DND-41 (cell line): ENCODE results near the gene ACOX3.

Experiments
- ATAC-seq: fragments of 200-7000 bp; cut with Tn5 transposase; 3 replicates; pipeline ENCODE4 v1.9.1; 2021; ENCODE audit warnings: low read depth; ENCODE audit not compliant: insufficient read depth
- DNase-seq: peaks from one replicate; pipeline ENCODE4 v3.0.0-alpha.2; 2020
- H2AFZ ChIP-seq: 2 replicates; pipeline ENCODE4 v1.6.0; 2012; ENCODE audit warnings: low read depth, low read length
- H3K27ac ChIP-seq: 2 replicates; pipeline ENCODE4 v1.5.1; 2012; ENCODE audit warnings: low read length, inconsistent platforms
- H3K27me3 ChIP-seq: fragments of 200-600 bp; sonication (generic); 2 replicates; pipeline ENCODE4 v1.6.0; 2012; ENCODE audit warnings: low read length, mild to moderate bottlenecking, inconsistent platforms; ENCODE audit not compliant: insufficient read depth, poor library complexity
- H3K36me3 ChIP-seq: 2 replicates; pipeline ENCODE4 v1.5.1; 2012; ENCODE audit warnings: low read length, inconsistent platforms; ENCODE audit not compliant: insufficient read depth
- H3K4me1 ChIP-seq: 2 replicates; pipeline ENCODE4 v1.5.1; 2012; ENCODE audit warnings: mild to moderate bottlenecking, low read length; ENCODE audit not compliant: insufficient read depth
- H3K4me2 ChIP-seq: 2 replicates; pipeline ENCODE4 v1.6.0; 2012; ENCODE audit warnings: mild to moderate bottlenecking, moderate library complexity, low read length, inconsistent platforms; ENCODE audit not compliant: insufficient read depth
- H3K4me3 ChIP-seq, 2 experiments: fragments of 200-600 bp in 1 of 2; shearing (Covaris generic) in 1 of 2; 2 replicates each; pipeline ENCODE4 v1.5.1; 2012 to 2016; ENCODE audit warnings: inconsistent platforms in 2 of 2, low read length in 2 of 2, mild to moderate bottlenecking in 2 of 2, low read depth in 1 of 2, moderate library complexity in 1 of 2
- H3K79me2 ChIP-seq: 2 replicates; pipeline ENCODE4 v1.6.0; 2012; ENCODE audit warnings: low read length, inconsistent platforms; ENCODE audit not compliant: insufficient read depth
- H3K9ac ChIP-seq: 2 replicates; pipeline ENCODE4 v1.6.0; 2012; ENCODE audit warnings: low read depth, mild to moderate bottlenecking, inconsistent platforms, low read length, moderate library complexity
- H3K9me3 ChIP-seq: 2 replicates; pipeline ENCODE4 v1.5.1; 2012; ENCODE audit warnings: low read length, moderate library complexity, mild to moderate bottlenecking, inconsistent platforms; ENCODE audit not compliant: insufficient read depth, severe bottlenecking
- H4K20me1 ChIP-seq: 2 replicates; pipeline ENCODE4 v1.6.0; 2012; ENCODE audit warnings: low read length; ENCODE audit not compliant: insufficient read depth
- EZH2 ChIP-seq: IDR thresholded peaks from 3 replicates; pipeline ENCODE4 v1.6.1; 2012; ENCODE audit warnings: borderline replicate concordance, low read depth, mild to moderate bottlenecking, moderate library complexity, low read length, inconsistent platforms; ENCODE audit not compliant: severe bottlenecking
- TF ChIP-seq, protein P1 (sequence below): IDR thresholded peaks from 2 replicates; pipeline ENCODE4 v1.5.1; 2012; ENCODE audit warnings: borderline replicate concordance, low read length, moderate library complexity, mild to moderate bottlenecking; ENCODE audit not compliant: poor library complexity, severe bottlenecking; ENCODE audit errors: extremely low read depth

The ACOX3 gene

DNA sequence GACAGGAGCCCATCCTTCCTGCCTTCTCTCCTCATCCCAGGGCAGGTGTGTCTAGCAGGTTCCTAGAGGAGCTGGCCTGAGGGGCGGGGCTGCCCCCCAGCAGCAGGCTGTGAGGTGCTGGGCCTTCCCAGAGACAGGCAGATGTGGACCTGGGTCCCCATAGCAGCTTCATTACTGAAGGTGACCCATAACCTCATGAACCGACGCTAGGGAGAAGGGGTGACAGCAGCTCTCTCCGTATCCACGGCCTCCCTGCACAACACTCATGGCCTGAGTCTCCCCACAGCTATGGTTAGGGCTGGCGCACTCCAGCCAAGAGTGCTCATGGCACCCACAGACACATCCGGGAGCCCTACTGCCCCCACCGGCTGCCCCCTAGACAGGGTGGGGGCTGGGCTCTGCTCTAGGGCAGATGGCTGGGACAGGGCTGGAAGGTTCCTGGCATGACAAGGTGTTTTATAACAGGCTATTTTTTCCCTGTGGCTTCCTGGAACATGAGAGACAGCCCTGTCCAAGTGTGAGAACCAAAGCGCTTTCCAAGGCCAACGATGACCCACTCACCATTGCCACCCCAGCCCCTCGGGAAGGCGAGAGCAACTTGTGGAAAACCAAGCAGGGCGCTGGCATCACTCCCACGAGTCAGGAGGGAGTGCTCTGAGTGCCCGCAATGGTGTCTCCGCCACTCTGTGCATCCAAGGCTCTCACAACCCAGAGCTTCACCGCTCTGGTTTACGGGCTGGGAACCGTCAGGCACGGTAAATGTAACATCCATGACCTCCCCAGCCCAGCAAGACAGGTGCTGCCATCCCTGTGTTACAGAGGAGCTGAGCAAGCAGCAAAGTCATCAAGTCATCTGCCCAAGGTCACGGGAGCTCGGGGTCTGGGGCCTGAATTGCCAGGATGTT lies 59.8 kb downstream of the ACOX3 start:
- H3K4me2 ChIP-seq, result no peak overlapping the region
- H3K27ac ChIP-seq, result no peak overlapping the region
- no peak for ATAC-seq
- H2AFZ ChIP-seq, result no peak overlapping the region
- no peak overlapping the region for H3K4me3 ChIP-seq
- H3K27me3 ChIP-seq, result no peaks in the 10 kb centered on the region
- H3K9me3 ChIP-seq, result no peaks in the 10 kb centered on the region
- H4K20me1 ChIP-seq, result no peaks in the 10 kb centered on the region; the same call in 1 of the 2 replicates
- H3K9ac ChIP-seq, result no peak overlapping the region
- 0 out of 2 replicates have a peak, but pooled peaks cover 4% of the 10 kb centered on the region for H3K36me3 ChIP-seq
- H3K79me2 ChIP-seq, result no peaks in the 10 kb centered on the region
- no peak for TF ChIP-seq EZH2
- TF ChIP-seq, protein P1, sequence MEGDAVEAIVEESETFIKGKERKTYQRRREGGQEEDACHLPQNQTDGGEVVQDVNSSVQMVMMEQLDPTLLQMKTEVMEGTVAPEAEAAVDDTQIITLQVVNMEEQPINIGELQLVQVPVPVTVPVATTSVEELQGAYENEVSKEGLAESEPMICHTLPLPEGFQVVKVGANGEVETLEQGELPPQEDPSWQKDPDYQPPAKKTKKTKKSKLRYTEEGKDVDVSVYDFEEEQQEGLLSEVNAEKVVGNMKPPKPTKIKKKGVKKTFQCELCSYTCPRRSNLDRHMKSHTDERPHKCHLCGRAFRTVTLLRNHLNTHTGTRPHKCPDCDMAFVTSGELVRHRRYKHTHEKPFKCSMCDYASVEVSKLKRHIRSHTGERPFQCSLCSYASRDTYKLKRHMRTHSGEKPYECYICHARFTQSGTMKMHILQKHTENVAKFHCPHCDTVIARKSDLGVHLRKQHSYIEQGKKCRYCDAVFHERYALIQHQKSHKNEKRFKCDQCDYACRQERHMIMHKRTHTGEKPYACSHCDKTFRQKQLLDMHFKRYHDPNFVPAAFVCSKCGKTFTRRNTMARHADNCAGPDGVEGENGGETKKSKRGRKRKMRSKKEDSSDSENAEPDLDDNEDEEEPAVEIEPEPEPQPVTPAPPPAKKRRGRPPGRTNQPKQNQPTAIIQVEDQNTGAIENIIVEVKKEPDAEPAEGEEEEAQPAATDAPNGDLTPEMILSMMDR, result no peak
- no peak for DNase-seq
- H3K4me1 ChIP-seq, result no peaks in the 10 kb centered on the region

DNA sequence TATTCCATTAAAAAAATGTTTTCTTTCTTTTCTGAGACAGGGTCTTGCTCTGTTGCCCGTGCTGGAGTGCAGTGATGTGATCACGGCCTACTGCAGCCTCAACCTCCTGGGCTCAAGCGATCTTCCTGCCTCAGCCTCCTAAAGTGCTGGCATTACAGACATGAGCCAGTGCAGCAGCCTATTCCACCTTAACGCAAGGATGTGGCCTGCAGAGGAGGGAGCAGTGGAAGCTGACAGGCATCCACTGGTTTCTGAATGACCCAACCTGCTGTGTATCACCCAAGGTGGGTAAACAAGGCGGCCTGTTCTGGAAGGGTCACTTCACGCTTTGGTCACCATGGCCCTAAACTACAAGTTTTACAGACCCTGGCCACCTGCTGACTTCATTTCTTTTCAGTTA lies 60.8 kb downstream of the ACOX3 start:
- Histone ChIP-seq H3K4me1 (no peaks in the 10 kb centered on the region), H3K4me3 (no peak overlapping the region), H3K27me3 (no peaks in the 10 kb centered on the region), H2AFZ (no peak overlapping the region), H3K4me2 (no peak overlapping the region), H3K36me3 (no peaks in the 10 kb centered on the region), H3K79me2 (no peaks in the 10 kb centered on the region), H3K27ac (no peak overlapping the region), H4K20me1 (no peaks in the 10 kb centered on the region; the same call in 1 of the 2 replicates), H3K9ac (no peak overlapping the region), H3K9me3 (no peaks in the 10 kb centered on the region)
- DNase-seq (no peak), ATAC-seq (no peak)
- TF ChIP-seq EZH2, result no peak
- TF ChIP-seq, protein P1, result no peak

GRCh38 chr4:8379281-8379680 lies 61.2 kb downstream of the ACOX3 start:
- Histone ChIP-seq H3K27ac (no peak overlapping the region), H3K4me2 (no peak overlapping the region), H3K36me3 (no peaks in the 10 kb centered on the region), H3K79me2 (no peaks in the 10 kb centered on the region), H3K9me3 (no peaks in the 10 kb centered on the region), H3K27me3 (no peaks in the 10 kb centered on the region), H3K4me3 (no peak overlapping the region), H2AFZ (no peak overlapping the region), H3K4me1 (no peaks in the 10 kb centered on the region), H3K9ac (no peak overlapping the region), H4K20me1 (no peaks in the 10 kb centered on the region; the same call in 1 of the 2 replicates)
- no peak for DNase-seq
- TF ChIP-seq, protein P1, result no peak
- no peak for TF ChIP-seq EZH2
- no peak for ATAC-seq
